TTC549 (cell line): ENCODE results near the gene SLC4A7.
A peak's percentile ranks its signal among the peaks of the same experiment; 100 is the strongest.
"Not testable (repeated sequence)": the region's sequence is repeated elsewhere in the genome, so short reads cannot be mapped to it uniquely, and the experiment has no call there.

Source experiments
- FAIRE-seq: peaks from 2 replicates; lab custom pipeline; 2012; peaks lifted over from hg19 to GRCh38; lab: Jason Lieb, UNC

SLC4A7 gene

GRCh38 chr3:27357665-27358258 is 126.4 kb downstream of the SLC4A7 start:
- FAIRE-seq, result peak; percentile 79

GRCh38 chr3:27356976-27357375 is 127.2 kb downstream of the SLC4A7 start:
- FAIRE-seq, result no peak

DNA sequence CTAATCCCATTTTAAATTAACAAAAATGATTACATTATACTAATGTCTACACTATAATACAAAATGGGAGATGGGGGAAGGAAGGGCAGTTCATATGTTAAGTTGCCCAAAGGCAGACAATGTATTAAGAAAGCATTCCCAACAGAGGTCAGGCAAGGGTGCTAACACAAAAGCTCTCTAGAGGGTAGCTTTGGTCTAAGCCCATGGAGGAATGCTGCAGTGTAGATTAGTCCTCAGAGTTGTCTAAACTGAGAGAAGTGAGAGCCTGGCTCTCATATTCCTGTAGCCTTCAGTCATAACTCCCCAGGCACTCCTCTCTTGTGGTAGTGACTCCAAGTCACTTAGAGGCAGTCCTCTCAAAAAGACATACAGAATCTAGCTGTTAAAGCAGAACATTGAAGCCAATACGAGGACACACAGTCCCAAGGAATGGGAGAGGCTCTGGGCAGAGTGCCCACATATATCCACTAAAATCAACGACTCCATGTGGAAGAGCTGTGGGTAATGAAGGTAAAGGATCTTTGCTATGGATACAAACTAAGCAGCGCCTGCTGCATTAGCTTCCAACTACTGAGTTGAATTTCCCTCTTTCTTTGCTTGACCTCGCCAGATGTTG is 129.5 kb downstream of the SLC4A7 start:
- FAIRE-seq, result no peak

DNA sequence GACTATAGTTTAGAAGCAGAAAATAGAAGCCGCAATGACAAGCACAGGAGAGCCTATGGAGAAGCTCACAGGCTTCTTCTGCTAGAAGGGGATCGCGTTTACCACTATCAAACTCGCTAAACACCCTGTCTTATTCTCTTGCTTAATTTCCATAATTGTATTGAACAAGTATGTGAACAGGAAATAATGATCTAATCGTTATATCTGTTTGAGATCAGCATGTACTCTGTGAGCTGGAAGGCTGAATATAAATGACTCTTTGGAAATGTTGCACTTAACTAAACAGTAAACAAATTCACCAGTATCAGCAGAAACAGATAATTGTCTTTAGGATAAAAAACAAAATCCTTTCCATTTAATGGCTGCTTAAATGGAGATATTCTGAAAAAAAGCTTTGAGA is 130.0 kb downstream of the SLC4A7 start:
- no peak for FAIRE-seq

- no peak for FAIRE-seq
These were observed 131.0 kb downstream of the SLC4A7 start for GRCh38 chr3:27353221-27353620.

- no peak for FAIRE-seq
These were observed 132.1 kb downstream of the SLC4A7 start for GRCh38 chr3:27352047-27352446.

GRCh38 chr3:27349832-27350231 is 134.4 kb downstream of the SLC4A7 start:
- no peak for FAIRE-seq

DNA sequence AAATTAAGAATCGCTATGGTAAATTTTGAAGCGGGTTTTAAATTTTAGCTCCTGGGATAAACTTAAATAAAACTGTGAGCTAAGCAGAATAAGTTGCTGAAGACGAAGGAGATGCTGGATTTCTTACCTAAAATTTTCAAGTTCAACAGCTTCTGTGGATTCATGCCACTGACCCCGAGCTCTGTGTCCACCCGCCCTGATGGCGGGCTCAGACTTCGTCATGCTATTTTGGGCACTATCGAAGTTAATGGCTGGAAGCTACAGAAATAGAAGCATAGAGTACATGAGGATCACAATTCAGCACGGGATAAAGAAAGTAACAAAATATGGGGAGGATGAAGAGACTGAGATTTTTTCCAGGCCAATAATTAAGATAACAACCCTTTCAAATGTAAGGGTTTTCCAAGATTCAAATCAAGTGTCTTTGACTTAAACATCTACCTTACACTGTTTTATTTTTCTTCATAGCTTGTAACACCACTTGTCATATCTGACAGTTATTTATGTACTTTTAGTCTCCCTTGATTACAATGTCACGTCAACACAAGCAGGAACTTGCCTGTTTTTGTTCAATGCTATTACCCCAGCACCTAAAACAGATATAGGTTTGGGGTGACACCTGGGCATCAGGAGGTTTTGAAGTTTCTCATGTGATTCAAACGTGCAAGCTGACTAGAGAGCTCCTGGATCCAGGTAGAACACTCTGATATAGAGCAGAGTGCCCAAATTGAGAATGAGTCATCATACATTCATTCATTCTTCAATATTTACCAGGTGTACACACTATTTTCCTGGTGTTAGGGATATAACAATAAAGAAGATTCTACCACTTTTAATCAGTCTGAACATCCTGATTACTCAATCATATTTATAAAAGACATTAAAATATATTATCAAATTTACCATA is 138.0 kb downstream of the SLC4A7 start:
- no peak for FAIRE-seq

GRCh38 chr3:27345493-27345892 is 138.7 kb downstream of the SLC4A7 start:
- FAIRE-seq, result no peak

GRCh38 chr3:27345045-27345444 is 139.1 kb downstream of the SLC4A7 start:
- no peak for FAIRE-seq

DNA sequence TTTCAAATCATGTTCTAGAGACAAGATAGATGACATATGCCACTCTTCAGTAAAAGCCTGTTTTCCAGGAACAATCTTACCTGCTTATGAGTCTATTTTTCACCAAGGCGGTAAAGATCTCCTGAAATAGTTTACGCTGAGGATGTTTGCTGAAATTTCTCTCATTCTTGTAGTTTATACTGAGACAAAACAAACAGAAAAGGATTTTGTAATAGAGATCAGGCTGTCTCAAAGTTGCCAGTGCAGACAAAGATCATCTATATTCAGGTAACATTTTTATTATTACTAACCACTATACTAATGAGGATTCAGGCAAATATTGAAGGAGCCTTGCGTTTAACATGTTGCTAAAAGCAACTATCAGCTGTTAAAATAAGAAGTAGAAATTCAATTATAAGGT is 140.0 kb downstream of the SLC4A7 start:
- FAIRE-seq, result no peak

DNA sequence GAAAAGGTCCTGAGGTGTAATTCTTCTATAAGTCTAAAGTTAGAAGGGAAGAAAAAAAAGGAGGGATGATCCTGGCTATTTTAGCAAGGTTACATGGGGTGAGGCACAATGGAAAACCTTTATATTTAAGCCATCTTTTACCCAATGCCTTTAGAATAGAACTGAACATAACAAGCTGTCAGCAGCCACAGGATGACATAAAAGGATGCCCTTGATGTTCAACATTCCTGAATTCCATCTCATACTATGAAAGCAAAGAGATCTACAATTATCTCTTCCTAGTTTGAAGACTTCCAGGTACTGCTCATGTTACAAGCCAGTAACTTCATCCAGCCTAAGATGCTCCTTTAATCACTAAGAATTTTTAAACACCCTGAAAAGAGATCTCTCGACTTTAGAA is 141.9 kb downstream of the SLC4A7 start:
- no peak for FAIRE-seq

GRCh38 chr3:27340534-27340933 is 143.7 kb downstream of the SLC4A7 start:
- FAIRE-seq, result no peak

GRCh38 chr3:27335571-27335970 is 148.6 kb downstream of the SLC4A7 start:
- FAIRE-seq, result no peak

GRCh38 chr3:27333843-27334242 is 150.3 kb downstream of the SLC4A7 start:
- FAIRE-seq, result no peak

DNA sequence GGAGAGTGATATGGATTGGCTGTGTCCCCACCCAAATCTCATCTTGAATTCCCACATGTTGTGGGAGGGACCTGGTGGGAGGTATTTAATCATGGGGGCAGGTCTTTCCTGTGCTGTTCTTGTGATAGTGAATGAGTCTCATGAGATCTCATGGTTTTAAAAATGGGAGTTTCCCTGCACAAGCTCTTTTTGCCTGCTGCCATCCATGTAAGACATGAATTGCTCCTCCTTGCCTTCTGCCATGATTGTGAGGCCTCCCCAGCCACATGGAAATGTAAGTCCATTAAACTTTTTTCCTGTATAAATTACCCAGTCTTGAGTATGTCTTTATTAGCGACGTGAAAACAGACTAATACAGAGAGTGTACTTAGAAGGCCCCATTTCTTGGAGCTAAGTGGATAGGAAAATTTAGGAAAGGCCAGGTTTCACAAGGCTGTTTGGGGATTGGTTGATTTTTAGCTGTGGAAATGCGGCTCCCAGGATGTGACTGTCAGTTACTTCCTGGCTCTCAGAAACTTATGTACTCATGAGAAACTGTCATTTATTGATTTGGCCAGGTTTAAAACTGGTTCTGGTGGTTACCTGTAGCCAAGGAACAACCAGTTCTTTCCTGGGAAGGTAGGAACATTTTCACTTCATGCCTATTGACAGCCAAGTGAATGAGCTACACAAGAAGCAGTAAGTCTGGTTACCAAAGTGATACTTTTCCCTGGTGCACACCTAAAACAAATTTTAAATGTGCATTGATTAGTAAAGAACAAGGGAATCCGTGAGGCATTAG is 155.0 kb downstream of the SLC4A7 start:
- not testable (repeated sequence) for FAIRE-seq

DNA sequence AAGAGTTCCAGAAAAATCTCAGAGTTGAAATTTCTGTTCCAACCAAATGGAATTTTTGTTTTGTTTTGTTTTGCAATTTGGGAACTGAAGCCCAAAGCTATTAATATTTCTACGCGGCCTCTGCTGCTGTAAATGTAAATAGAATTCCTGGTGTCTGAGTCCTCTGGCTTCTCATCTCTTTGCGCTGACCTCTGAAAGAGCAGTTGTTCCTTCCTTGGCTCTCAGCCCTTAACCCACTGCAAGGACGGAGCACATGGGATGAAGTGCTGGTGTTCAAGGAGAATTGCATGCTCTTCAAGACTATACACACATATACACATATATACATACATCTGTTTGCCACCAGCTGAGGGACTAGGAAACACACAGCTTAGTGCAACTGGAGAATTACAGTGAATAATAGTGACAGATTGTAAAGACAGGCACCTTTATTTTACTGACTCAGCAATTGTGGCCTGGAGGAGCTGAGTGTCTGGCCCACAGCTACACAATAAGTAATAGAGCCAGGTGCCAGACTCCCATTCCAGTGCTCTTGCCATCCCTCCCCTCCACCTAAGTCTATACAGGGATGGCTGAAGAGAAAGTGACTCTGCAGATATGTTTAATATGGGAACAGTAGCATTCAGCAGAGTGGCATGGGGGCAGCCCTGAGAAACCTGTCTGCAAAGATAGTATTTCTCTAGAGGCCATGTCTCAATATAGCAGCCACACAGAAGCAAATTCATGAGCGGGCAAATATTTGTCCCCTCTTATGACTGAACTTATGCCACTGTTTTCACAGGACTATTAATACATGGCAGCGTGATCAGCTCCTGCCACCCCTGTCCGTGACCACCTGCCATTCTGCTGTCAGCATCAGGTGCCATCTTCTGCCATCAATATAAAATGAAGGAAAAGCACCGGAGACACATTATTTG is 157.3 kb downstream of the SLC4A7 start:
- FAIRE-seq, result no peak

DNA sequence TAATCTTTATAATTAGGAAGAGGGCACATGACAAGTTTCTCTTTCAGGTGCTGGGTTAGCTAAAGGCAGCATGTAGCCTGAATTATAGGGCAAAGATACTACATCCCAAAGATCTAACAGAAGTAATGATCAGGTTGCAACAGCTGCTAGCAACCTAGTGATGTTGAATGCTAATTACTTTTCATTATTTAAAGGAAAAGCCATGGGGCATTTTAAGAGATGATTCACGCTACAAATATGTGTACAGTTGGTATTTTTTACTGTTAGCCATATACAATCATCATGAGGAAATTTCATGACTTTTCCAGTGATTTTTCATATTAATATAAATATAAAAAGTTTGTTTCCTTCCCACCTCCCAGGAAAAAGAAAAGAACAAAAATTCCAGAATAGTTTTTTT is 158.0 kb downstream of the SLC4A7 start:
- FAIRE-seq, result no peak

DNA sequence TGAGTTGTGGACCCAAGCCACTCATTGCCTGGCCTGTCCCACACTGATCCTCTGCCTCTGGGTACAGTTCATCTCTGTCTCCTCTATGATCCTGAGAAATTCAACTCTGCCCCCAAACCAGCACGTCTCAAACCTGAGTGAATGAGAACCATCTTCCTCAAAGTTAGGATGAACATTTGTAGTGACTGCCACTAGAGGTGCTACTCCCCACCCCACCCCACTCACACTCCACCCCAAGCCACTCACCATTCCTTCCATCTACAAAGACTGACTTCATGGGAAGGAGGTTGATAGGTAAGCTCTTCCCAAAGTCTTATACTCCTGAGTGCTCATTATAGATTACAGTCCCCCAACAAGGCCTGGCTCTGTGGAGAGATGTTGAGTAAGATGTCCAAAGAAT is 158.8 kb downstream of the SLC4A7 start:
- no peak for FAIRE-seq

GRCh38 chr3:27324686-27325085 is 159.5 kb downstream of the SLC4A7 start:
- no peak for FAIRE-seq

- no peak for FAIRE-seq
These were observed 161.1 kb downstream of the SLC4A7 start for GRCh38 chr3:27323087-27323570.
